ENCODE measurements around the gene FAM107B. TPM values are rescaled to one million over a fixed set of nuclear protein-coding genes. Genes with fewer than 3 reads are reported as not detected.

FAM107B gene
- total RNA-seq, 1 donor from 2014 or later = 50.9 TPM

GRCh38 chr10:14667781-14668180 is 106.9 kb downstream of the FAM107B start:
- peaks cover 11% of the 10 kb centered on the region for H3K9me3 Mint-ChIP-seq
- TF ChIP-seq CTCF (conservative IDR thresholded peaks at IDR 0.05) = no peak
- H3K27me3 Mint-ChIP-seq = no peaks in the 10 kb centered on the region
- no peak for DNase-seq (ENCODE audit: extremely low spot score, unreplicated experiment)
- H3K27ac Mint-ChIP-seq = no peak overlapping the region
- H3K4me3 Mint-ChIP-seq = no peak overlapping the region
- peaks cover 5% of the 10 kb centered on the region for H3K4me1 Mint-ChIP-seq (ENCODE audit: unreplicated experiment)
- H3K36me3 Mint-ChIP-seq = no peaks in the 10 kb centered on the region

- DNase-seq (ENCODE audit: extremely low spot score, unreplicated experiment) = no peak
- peak overlapping the region; percentile 13 for H3K4me3 Mint-ChIP-seq
- H3K4me1 Mint-ChIP-seq (ENCODE audit: unreplicated experiment) = peaks cover 5% of the 10 kb centered on the region
- peaks cover 11% of the 10 kb centered on the region for H3K9me3 Mint-ChIP-seq
- no peaks in the 10 kb centered on the region for H3K36me3 Mint-ChIP-seq
- TF ChIP-seq CTCF (conservative IDR thresholded peaks at IDR 0.05) = no peak
- H3K27me3 Mint-ChIP-seq = no peaks in the 10 kb centered on the region
- H3K27ac Mint-ChIP-seq = no peak overlapping the region
Observed at GRCh38 chr10:14667280-14667679, 107.4 kb downstream of the FAM107B start.

- no peak for DNase-seq (ENCODE audit: extremely low spot score, unreplicated experiment)
- Mint-ChIP-seq H3K27ac (no peak overlapping the region), H3K4me3 (no peak overlapping the region), H3K4me1 (ENCODE audit: unreplicated experiment) (peaks cover 5% of the 10 kb centered on the region), H3K9me3 (peaks cover 11% of the 10 kb centered on the region), H3K27me3 (no peaks in the 10 kb centered on the region), H3K36me3 (no peaks in the 10 kb centered on the region)
- no peak for TF ChIP-seq CTCF (conservative IDR thresholded peaks at IDR 0.05)
Observed at GRCh38 chr10:14665865-14666857, 108.5 kb downstream of the FAM107B start.

GRCh38 chr10:14665304-14665703 is 109.4 kb downstream of the FAM107B start:
- Mint-ChIP-seq H3K27me3 (no peaks in the 10 kb centered on the region), H3K4me1 (ENCODE audit: unreplicated experiment) (peaks cover 5% of the 10 kb centered on the region), H3K9me3 (peaks cover 11% of the 10 kb centered on the region), H3K4me3 (no peak overlapping the region), H3K27ac (no peak overlapping the region), H3K36me3 (no peaks in the 10 kb centered on the region)
- TF ChIP-seq CTCF (conservative IDR thresholded peaks at IDR 0.05) = no peak
- DNase-seq (ENCODE audit: extremely low spot score, unreplicated experiment) = no peak

DNA sequence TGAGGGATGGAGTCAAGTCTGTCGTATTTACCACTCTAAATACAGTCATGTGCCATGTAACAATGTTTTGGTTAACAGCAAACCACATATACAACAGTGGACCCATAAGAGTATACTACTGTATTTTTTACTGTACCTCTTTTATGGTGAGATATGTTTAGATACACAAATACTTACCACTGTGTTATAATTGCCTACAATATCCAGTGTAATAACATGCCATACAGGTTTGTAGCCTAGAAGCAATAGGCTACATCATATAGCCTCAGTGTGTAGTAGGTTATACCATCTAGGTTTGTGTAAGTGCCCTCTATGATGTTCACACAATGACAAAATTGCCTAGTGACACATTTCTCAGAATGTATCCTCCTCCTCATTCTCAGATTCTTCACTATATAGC is 110.4 kb downstream of the FAM107B start:
- no peaks in the 10 kb centered on the region for H3K27me3 Mint-ChIP-seq
- TF ChIP-seq CTCF (conservative IDR thresholded peaks at IDR 0.05) = no peak
- DNase-seq (ENCODE audit: extremely low spot score, unreplicated experiment) = no peak
- H3K27ac Mint-ChIP-seq = no peak overlapping the region
- no peaks in the 10 kb centered on the region for H3K36me3 Mint-ChIP-seq
- H3K4me1 Mint-ChIP-seq (ENCODE audit: unreplicated experiment) = peaks cover 5% of the 10 kb centered on the region
- no peak overlapping the region for H3K4me3 Mint-ChIP-seq
- peaks cover 11% of the 10 kb centered on the region for H3K9me3 Mint-ChIP-seq

Measured in type B pancreatic cell (in vitro differentiated cells).